ENCODE results near the gene UBIAD1.
"Not testable (repeated sequence)": the region's sequence is repeated elsewhere in the genome, so short reads cannot be mapped to it uniquely, and the experiment has no call there.

DNA sequence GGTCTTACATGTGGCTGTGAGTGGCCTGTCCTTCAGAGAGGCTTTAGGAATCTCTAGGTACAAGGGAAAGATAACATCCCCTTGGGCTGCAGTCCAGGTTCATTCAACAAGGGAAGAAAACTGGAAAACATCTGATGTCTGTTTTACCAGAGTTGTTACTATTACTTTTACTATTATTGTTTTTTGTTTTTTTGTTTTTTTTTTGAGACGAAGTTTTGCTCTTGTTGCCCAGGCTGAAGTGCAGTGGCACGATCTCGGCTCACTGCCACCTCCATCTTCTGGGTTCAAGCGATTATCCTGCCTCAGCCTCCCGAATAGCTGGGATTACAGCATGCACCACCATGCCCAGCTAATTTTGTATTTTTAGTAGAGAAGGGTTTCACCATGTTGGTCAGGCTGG, 24.8 kb downstream of the UBIAD1 start:
- TF ChIP-seq, protein P1, sequence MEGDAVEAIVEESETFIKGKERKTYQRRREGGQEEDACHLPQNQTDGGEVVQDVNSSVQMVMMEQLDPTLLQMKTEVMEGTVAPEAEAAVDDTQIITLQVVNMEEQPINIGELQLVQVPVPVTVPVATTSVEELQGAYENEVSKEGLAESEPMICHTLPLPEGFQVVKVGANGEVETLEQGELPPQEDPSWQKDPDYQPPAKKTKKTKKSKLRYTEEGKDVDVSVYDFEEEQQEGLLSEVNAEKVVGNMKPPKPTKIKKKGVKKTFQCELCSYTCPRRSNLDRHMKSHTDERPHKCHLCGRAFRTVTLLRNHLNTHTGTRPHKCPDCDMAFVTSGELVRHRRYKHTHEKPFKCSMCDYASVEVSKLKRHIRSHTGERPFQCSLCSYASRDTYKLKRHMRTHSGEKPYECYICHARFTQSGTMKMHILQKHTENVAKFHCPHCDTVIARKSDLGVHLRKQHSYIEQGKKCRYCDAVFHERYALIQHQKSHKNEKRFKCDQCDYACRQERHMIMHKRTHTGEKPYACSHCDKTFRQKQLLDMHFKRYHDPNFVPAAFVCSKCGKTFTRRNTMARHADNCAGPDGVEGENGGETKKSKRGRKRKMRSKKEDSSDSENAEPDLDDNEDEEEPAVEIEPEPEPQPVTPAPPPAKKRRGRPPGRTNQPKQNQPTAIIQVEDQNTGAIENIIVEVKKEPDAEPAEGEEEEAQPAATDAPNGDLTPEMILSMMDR (conservative IDR thresholded peaks at IDR 0.05 in 1 of 2, IDR thresholded peaks at IDR 0.05 in 1 of 2; ENCODE audit: extremely low read depth in 1 of 2, insufficient read depth in 1 of 2, low read depth in 1 of 2, low read length in 2 of 2) = not testable (repeated sequence)
- TF ChIP-seq EZH2 (IDR thresholded peaks at IDR 0.05; ENCODE audit: borderline replicate concordance, low read length) = not testable (repeated sequence)

All from mammary epithelial cell (primary cell).